Activated CD4-positive, alpha-beta T cell treated with anti-CD3 and anti-CD28 coated beads, Interleukin-2, Interleukin-6, amounts not matched to agents 100 ng/mL and 50 ng/mL, durations not matched to agents 16 hours and 8 hours (primary cell): ENCODE measurements around the gene PTPRG.
A peak's percentile ranks its signal among the peaks of the same experiment; 100 is the strongest.

Experiments
- DNase-seq: peaks from one replicate; pipeline ENCODE4 v3.0.0-alpha.2; 2020

PTPRG gene

DNA sequence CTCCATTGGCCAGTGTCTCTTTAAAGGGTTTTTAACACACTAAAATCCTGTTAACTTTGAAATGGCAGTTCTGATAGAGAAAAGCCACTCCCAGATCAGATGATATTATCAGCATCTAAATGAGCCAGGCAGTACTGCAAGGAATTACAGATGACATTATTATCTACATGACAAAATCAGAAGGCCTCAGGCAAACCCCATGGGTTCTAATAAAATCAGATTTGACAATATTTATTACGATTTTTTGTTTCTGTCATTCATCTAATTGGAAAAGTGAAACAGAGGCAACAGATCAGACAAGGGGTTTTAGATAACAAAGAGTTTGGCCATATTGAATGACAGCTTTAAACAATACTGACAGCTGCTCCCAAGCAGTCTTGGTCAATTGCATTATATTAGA is 699.3 kb downstream of the PTPRG start:
- no peak for DNase-seq

GRCh38 chr3:62261121-62261520 is 699.8 kb downstream of the PTPRG start:
- no peak for DNase-seq

GRCh38 chr3:62261736-62262135 is 700.4 kb downstream of the PTPRG start:
- no peak for DNase-seq

GRCh38 chr3:62265528-62265927 is 704.2 kb downstream of the PTPRG start:
- no peak for DNase-seq

DNA sequence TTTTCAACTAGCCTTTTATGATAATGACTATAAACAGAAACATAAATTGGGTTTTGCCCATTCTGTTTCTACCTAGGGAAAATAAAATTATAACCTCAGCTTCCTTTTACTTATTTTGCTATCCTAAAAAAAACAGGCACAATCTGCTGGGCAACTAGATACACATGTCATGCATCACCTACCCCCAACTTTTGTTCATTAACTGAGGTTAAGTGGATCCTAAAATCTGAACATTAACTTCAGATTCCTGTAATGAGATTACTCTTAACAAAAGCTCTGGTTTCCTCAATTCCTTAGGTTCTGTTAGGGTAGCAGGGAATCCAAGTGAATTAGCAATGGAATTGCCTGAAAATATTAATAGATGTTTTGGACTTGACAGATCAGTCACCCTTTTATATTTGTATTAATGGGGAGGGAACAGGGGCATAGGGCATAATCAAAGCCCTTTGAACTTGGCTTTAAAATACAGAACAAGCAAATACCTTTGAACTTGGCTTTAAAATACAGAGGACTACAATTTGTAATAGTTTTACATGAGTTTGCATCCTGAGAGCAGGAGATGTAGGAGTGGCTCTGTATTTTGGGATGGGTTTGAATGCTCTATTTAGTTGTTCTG is 705.4 kb downstream of the PTPRG start:
- no peak for DNase-seq

- no peak for DNase-seq
Measured at GRCh38 chr3:62276658-62277180, 715.3 kb downstream of the PTPRG start.

DNA sequence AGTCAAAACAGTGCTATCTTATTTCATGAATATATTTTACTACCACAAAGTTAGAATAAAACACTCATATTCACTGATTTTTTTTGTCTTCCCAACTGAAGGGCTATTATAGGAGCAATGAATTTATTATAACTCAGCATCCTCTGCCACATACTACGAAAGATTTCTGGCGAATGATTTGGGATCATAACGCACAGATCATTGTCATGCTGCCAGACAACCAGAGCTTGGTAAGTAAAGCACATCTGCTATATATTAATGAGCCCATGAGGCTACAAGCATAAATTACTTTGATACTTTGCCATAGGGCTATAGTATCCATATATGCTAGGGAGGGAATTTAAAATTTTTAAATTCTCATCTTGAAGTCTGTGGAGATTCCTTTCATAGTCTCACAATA is 716.1 kb downstream of the PTPRG start:
- no peak for DNase-seq

DNA sequence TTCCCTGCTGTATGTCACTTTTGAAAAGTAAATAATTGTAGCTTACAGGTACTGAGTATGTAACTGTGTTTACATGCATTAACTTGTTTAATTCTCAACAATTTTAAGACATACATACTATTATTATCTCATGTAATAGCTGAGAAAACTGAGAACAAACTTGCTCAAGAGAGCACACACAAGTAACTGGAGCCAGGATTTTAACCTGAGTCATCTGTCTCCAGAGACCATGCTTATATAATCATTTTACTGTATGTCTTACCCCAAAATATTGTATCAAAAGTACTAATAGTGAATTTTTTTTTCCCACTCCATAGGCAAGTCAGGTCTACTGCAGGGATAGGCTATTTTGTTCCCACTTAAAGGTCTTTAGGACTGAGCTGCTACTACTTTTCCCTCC is 716.6 kb downstream of the PTPRG start:
- DNase-seq = no peak

GRCh38 chr3:62281726-62282125 is 720.4 kb downstream of the PTPRG start:
- DNase-seq = no peak

- no peak for DNase-seq
Measured at GRCh38 chr3:62284442-62284841, 723.1 kb downstream of the PTPRG start.

DNA sequence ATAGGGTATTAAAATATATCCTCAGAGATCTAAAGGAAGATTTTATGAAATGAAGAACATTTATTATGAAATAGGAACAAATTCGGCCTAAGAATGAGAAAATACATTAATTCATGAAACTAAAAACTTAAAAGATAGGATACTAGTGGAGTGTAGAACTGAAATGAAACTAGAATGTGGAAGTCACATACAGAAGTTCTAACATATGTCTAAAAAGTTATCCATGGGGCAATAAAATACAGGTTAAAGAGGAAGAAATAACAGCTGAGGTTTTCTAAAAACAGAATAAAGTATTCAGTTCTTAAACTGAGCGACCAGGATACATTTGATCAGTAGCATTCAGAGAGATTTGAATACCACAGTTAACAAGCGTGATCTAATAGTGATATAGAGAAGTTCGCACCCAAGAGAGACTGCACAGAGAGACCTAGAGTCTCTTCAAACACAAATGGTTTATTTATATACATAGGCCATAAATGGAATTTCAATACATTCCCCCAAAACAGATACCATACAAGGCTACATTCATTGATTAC is 726.1 kb downstream of the PTPRG start:
- no peak for DNase-seq

DNA sequence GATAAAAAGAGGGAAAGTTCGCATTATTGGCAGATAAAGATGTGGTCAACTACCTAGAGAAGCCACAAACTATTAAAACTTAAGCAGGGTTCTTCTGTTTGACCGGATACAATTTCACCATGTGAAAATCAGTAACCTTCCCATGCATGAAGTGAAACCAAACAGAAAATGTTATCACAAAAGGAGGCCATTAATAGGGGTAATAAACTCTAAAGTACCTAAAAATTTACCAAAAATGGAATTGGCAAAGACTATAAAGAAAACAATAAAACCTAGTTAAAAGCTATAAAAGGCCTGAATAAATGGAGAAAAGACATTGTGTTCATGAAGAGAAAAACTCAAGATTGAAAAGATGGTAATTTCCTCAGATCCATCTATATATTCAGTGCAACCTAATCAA is 728.6 kb downstream of the PTPRG start:
- DNase-seq = no peak

GRCh38 chr3:62293051-62293780 is 731.8 kb downstream of the PTPRG start:
- DNase-seq = no peak

DNA sequence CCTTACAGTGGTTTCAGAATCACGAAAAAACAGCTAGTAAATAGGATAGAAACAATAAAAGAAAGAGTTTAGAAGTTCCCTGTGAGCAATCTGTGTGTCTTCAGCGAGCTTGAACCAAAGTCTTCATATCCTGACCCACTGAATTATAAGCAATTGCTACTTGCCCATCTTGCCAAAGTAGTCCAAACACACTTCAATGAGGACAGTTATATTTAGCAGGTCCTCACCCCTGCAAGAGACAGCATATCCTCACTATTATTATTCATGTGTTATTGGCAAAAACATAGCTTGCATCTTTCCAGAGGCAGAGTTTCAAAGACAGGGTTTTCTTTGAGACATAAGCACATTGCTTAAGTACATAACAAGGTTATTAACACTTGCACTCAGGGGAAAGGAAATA is 734.2 kb downstream of the PTPRG start:
- DNase-seq = no peak

DNA sequence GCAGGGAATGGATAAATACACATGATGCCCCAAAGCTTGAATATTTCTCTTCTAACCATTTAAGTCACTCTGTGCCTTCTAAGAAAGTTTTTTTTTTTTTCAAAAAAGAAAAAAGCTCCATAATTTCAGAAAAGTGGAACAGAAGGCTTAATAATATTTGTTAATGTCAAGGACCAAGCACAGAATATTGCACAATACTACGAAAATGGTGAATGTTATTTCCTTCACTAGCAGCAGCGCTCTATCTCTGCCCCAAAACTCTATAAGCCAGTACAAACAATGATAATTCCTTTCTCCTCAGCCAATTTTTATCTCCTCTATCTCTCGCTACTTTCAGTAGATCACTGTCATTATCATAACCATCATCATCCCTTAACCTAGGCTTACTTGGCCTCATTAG is 739.2 kb downstream of the PTPRG start:
- no peak for DNase-seq

GRCh38 chr3:62312201-62312600 is 750.8 kb downstream of the PTPRG start:
- no peak for DNase-seq

- no peak for DNase-seq
Measured at GRCh38 chr3:62316525-62316924, 755.2 kb downstream of the PTPRG start.

DNA sequence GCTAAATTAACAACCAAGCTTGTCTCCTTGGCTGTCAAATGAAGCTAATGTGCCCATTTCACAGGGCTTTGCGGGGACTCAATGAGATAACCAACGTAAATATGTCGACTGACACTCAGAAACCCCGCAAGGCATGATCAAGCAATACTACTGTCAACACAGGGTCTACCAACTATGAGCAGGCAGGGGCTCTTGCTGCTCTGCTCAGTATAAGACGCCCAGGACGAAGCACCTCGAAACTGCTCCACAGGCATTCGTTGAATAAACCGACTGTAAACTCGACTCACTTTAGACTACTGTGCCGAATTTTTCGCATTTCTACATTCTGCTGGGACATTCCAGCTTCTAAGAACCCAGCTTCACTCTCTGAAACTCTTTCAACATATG is 757.0 kb downstream of the PTPRG start:
- DNase-seq = no peak

- peak; percentile 86 for DNase-seq
Measured at GRCh38 chr3:62318752-62319569, 757.6 kb downstream of the PTPRG start.

- no peak for DNase-seq
Measured at GRCh38 chr3:62319570-62320243, 758.3 kb downstream of the PTPRG start.

- DNase-seq = no peak
Measured at GRCh38 chr3:62323241-62323640, 761.9 kb downstream of the PTPRG start.

DNA sequence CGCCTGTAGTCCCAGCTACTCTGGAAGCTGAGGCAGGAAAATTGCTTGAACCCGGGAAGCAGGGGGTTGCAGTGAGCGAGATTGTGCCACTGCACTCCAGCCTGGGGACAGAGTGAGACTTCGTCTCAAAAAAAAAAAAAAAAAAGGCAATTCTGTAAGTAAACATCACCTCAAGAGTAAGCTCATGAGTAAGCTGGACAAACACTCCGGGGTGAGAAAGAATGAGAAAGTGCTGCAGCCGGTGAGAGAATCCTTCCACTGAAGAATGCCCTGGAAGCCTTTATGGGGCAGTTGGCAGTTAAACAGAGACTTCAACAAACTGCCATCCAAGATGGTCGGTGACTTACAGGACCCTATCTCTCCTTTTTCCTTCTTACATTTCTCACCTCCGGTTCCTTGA is 764.5 kb downstream of the PTPRG start:
- no peak for DNase-seq

DNA sequence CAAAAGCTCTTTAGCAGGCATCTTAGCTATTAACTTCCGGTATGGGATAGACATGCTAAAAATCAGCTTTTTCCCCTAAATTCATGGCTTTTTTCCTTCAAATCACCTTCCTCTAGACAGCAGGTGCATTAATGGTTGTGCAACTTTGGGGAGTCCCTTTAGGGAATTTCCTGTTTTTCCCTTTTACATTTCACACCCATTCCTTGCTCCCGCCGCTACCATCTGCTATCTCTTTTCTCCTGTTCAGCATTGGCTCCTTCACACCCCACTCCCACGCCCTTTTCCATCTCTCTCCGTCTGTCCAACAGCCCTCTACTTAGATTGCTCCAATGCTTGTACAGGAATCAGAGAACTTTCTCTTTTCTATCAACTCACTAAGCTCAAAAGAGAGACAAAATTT is 768.6 kb downstream of the PTPRG start:
- DNase-seq = no peak
